Measurements from ENCODE around the gene STX16.

DNA sequence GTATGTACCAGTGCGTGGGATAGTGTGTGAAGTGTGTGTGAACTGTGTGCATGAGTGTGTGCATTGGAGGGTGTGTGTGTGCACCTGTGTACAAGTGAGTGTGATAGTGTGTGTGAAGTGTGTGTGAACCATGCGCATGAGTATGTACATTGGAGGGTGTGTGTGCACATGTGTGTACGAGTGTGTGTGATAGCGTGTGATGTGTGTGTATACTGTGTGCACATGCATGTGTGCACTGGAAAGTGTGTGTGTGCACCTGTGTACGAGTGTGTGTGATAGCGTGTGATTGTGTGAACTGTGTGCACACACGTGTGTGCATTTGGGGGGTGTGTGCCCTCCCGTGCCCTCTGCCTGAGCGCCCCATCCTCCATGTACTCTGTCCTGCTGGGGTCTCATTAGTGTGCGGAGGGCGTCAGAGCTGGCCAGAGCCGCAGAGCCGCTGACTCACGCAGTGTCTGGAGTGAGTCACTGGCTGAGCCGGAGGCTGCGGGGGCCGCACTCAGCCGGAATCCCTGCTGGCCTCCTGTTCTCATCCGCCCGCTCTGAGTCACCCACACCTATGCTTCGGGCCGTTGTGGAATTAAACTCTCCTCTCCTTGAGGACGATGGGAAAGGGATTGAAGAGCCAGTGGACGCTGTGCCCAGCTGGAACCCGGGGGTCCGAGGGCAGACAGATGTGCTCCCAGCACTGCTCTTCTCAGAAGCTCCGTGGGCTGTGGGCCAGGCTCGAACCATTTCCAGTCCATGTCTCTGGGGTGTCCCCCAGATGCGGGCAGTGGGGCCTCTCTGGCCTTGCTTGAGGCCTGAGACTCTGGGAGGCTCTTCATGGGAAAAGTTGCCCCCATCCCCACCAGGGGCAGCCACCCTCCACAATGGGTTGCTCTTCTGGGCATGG lies 27.3 kb upstream of the STX16 start:
- TF ChIP-seq GABPA (IDR thresholded peaks at IDR 0.05; ENCODE audit: low read depth) = no peak
- no peak for TF ChIP-seq CTCF (IDR thresholded peaks at IDR 0.05; ENCODE audit: insufficient read depth, low read length)
- no peak for TF ChIP-seq POLR2AphosphoS5 (IDR thresholded peaks at IDR 0.05; ENCODE audit: low read depth)
- no peak for TF ChIP-seq SPI1 (IDR thresholded peaks at IDR 0.05; ENCODE audit: borderline replicate concordance, low read depth)

Data from HL-60 (cell line).